Measurements from ENCODE around the gene FAM181B.

DNA sequence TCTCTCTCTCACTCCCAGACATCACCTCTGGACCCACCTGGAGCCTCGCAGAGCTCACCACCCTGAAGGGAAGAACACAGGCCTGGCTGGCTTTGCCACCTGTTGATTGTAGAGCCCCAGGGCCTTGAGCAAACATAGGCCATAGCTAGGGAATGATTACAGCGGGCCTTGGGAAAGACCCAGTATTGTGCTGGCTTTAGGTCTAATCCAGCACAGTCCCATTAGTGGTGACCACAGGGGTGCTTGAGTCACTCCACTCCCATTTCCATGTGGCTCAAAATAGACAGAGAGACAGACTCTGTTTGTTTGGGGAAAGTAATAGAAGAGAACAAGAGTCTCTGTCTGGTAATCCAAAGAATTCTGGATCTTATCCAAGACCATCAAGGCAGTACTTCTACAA is 42.7 kb upstream of the FAM181B start:
- TF ChIP-seq, protein P1, sequence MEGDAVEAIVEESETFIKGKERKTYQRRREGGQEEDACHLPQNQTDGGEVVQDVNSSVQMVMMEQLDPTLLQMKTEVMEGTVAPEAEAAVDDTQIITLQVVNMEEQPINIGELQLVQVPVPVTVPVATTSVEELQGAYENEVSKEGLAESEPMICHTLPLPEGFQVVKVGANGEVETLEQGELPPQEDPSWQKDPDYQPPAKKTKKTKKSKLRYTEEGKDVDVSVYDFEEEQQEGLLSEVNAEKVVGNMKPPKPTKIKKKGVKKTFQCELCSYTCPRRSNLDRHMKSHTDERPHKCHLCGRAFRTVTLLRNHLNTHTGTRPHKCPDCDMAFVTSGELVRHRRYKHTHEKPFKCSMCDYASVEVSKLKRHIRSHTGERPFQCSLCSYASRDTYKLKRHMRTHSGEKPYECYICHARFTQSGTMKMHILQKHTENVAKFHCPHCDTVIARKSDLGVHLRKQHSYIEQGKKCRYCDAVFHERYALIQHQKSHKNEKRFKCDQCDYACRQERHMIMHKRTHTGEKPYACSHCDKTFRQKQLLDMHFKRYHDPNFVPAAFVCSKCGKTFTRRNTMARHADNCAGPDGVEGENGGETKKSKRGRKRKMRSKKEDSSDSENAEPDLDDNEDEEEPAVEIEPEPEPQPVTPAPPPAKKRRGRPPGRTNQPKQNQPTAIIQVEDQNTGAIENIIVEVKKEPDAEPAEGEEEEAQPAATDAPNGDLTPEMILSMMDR (IDR thresholded peaks at IDR 0.05; ENCODE audit: insufficient read depth, low read length): no peak
- TF ChIP-seq, protein P2, sequence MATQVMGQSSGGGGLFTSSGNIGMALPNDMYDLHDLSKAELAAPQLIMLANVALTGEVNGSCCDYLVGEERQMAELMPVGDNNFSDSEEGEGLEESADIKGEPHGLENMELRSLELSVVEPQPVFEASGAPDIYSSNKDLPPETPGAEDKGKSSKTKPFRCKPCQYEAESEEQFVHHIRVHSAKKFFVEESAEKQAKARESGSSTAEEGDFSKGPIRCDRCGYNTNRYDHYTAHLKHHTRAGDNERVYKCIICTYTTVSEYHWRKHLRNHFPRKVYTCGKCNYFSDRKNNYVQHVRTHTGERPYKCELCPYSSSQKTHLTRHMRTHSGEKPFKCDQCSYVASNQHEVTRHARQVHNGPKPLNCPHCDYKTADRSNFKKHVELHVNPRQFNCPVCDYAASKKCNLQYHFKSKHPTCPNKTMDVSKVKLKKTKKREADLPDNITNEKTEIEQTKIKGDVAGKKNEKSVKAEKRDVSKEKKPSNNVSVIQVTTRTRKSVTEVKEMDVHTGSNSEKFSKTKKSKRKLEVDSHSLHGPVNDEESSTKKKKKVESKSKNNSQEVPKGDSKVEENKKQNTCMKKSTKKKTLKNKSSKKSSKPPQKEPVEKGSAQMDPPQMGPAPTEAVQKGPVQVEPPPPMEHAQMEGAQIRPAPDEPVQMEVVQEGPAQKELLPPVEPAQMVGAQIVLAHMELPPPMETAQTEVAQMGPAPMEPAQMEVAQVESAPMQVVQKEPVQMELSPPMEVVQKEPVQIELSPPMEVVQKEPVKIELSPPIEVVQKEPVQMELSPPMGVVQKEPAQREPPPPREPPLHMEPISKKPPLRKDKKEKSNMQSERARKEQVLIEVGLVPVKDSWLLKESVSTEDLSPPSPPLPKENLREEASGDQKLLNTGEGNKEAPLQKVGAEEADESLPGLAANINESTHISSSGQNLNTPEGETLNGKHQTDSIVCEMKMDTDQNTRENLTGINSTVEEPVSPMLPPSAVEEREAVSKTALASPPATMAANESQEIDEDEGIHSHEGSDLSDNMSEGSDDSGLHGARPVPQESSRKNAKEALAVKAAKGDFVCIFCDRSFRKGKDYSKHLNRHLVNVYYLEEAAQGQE (IDR thresholded peaks at IDR 0.05; ENCODE audit: insufficient replicate concordance, low read depth): no peak
- no peak for TF ChIP-seq POLR2AphosphoS5 (IDR thresholded peaks at IDR 0.05; ENCODE audit: low read depth)

All from HL-60 (cell line).